ENCODE results near the gene WFIKKN1.
A peak's percentile ranks its signal among the peaks of the same experiment; 100 is the strongest.

WFIKKN1 gene

DNA sequence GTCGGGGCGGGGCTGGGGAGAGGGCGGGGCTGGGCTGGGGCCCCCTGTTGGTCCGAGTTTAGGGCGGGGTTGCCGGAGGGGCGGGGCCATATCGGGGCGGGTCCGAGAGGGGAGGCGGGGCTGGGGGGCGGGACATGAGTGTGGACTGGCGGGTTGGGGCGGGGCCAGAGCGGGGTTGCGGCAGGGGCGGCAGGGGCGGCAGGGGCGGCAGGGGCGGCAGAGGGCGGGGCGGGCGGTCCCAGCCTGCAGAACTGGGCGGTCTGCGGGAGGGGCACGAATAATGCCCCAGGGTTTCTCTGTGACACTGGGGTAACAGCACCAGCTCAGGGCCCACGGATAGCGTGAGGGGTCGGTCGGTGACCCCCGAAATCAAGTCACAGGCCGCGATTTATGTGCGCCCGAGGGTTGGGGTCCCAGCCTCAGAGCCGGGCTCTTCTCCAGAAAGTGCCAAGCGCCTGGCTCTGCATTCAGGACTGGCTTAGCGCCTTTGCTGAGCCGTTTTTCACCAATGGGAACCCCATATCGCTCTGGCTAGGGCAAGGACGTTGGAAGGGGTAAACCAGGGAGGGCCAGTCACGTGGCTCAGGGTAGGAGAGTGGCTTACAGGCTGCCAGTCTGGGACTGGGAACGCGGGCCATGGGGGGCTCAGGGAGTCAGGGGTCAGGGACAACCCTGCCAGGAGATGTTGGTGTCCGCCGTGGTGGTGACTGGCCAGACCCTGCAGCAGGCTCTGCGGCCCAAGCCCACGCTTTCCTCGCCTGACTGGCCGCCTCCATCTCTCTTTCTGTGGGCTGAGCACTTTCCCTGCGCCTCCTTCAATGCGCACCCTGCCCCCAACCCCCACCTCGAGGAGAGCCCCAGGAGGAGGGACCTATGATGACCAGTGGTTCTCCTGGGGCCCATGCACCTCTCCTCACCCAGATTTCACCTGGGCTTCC, 6.6 kb downstream of the WFIKKN1 start (continued):
- TF ChIP-seq, protein P1, sequence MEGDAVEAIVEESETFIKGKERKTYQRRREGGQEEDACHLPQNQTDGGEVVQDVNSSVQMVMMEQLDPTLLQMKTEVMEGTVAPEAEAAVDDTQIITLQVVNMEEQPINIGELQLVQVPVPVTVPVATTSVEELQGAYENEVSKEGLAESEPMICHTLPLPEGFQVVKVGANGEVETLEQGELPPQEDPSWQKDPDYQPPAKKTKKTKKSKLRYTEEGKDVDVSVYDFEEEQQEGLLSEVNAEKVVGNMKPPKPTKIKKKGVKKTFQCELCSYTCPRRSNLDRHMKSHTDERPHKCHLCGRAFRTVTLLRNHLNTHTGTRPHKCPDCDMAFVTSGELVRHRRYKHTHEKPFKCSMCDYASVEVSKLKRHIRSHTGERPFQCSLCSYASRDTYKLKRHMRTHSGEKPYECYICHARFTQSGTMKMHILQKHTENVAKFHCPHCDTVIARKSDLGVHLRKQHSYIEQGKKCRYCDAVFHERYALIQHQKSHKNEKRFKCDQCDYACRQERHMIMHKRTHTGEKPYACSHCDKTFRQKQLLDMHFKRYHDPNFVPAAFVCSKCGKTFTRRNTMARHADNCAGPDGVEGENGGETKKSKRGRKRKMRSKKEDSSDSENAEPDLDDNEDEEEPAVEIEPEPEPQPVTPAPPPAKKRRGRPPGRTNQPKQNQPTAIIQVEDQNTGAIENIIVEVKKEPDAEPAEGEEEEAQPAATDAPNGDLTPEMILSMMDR (tag by site-specific recombination; IDR thresholded peaks at IDR 0.05) = no peak
- TF ChIP-seq, protein P2, sequence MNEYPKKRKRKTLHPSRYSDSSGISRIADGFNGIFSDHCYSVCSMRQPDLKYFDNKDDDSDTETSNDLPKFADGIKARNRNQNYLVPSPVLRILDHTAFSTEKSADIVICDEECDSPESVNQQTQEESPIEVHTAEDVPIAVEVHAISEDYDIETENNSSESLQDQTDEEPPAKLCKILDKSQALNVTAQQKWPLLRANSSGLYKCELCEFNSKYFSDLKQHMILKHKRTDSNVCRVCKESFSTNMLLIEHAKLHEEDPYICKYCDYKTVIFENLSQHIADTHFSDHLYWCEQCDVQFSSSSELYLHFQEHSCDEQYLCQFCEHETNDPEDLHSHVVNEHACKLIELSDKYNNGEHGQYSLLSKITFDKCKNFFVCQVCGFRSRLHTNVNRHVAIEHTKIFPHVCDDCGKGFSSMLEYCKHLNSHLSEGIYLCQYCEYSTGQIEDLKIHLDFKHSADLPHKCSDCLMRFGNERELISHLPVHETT (tag by site-specific recombination; IDR thresholded peaks at IDR 0.05) = no peak
- TF ChIP-seq, protein P3, sequence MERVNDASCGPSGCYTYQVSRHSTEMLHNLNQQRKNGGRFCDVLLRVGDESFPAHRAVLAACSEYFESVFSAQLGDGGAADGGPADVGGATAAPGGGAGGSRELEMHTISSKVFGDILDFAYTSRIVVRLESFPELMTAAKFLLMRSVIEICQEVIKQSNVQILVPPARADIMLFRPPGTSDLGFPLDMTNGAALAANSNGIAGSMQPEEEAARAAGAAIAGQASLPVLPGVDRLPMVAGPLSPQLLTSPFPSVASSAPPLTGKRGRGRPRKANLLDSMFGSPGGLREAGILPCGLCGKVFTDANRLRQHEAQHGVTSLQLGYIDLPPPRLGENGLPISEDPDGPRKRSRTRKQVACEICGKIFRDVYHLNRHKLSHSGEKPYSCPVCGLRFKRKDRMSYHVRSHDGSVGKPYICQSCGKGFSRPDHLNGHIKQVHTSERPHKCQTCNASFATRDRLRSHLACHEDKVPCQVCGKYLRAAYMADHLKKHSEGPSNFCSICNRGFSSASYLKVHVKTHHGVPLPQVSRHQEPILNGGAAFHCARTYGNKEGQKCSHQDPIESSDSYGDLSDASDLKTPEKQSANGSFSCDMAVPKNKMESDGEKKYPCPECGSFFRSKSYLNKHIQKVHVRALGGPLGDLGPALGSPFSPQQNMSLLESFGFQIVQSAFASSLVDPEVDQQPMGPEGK (tag by site-specific recombination; IDR thresholded peaks at IDR 0.05) = peak; percentile 23; the same call in 1 of the 2 replicates
- TF ChIP-seq, protein P4, sequence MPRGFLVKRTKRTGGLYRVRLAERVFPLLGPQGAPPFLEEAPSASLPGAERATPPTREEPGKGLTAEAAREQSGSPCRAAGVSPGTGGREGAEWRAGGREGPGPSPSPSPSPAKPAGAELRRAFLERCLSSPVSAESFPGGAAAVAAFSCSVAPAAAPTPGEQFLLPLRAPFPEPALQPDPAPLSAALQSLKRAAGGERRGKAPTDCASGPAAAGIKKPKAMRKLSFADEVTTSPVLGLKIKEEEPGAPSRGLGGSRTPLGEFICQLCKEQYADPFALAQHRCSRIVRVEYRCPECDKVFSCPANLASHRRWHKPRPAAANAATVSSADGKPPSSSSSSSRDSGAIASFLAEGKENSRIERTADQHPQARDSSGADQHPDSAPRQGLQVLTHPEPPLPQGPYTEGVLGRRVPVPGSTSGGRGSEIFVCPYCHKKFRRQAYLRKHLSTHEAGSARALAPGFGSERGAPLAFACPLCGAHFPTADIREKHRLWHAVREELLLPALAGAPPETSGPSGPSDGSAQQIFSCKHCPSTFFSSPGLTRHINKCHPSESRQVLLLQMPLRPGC (tag by site-specific recombination; IDR thresholded peaks at IDR 0.05) = no peak
- TF ChIP-seq ZNF514 (tag by site-specific recombination; IDR thresholded peaks at IDR 0.05) (no peak), ZNF239 (tag by site-specific recombination; IDR thresholded peaks at IDR 0.05) (no peak), ZNF558 (tag by site-specific recombination; IDR thresholded peaks at IDR 0.05) (no peak), ZXDB (tag by site-specific recombination; IDR thresholded peaks at IDR 0.05) (peak; percentile 95), EGR2 (tag by site-specific recombination; IDR thresholded peaks at IDR 0.05; ENCODE audit: low read depth) (0 out of 2 replicates have a peak, but pooled peaks have one; percentile 20), SP7 (tag by site-specific recombination; IDR thresholded peaks at IDR 0.05) (0 out of 2 replicates have a peak, but pooled peaks have one; percentile 4), SP2 (tag by site-specific recombination; IDR thresholded peaks at IDR 0.05) (0 out of 2 replicates have a peak, but pooled peaks have one; percentile 4), OSR2 (tag by site-specific recombination; IDR thresholded peaks at IDR 0.05) (no peak), ZNF350 (tag by site-specific recombination; IDR thresholded peaks at IDR 0.05) (no peak), RBAK (tag by site-specific recombination; IDR thresholded peaks at IDR 0.05) (no peak), ZBTB21 (tag by site-specific recombination; IDR thresholded peaks at IDR 0.05) (no peak), PRDM1 (tag by site-specific recombination; IDR thresholded peaks at IDR 0.05) (0 out of 2 replicates have a peak, but pooled peaks have one; percentile 16)
- TF ChIP-seq, protein P5, sequence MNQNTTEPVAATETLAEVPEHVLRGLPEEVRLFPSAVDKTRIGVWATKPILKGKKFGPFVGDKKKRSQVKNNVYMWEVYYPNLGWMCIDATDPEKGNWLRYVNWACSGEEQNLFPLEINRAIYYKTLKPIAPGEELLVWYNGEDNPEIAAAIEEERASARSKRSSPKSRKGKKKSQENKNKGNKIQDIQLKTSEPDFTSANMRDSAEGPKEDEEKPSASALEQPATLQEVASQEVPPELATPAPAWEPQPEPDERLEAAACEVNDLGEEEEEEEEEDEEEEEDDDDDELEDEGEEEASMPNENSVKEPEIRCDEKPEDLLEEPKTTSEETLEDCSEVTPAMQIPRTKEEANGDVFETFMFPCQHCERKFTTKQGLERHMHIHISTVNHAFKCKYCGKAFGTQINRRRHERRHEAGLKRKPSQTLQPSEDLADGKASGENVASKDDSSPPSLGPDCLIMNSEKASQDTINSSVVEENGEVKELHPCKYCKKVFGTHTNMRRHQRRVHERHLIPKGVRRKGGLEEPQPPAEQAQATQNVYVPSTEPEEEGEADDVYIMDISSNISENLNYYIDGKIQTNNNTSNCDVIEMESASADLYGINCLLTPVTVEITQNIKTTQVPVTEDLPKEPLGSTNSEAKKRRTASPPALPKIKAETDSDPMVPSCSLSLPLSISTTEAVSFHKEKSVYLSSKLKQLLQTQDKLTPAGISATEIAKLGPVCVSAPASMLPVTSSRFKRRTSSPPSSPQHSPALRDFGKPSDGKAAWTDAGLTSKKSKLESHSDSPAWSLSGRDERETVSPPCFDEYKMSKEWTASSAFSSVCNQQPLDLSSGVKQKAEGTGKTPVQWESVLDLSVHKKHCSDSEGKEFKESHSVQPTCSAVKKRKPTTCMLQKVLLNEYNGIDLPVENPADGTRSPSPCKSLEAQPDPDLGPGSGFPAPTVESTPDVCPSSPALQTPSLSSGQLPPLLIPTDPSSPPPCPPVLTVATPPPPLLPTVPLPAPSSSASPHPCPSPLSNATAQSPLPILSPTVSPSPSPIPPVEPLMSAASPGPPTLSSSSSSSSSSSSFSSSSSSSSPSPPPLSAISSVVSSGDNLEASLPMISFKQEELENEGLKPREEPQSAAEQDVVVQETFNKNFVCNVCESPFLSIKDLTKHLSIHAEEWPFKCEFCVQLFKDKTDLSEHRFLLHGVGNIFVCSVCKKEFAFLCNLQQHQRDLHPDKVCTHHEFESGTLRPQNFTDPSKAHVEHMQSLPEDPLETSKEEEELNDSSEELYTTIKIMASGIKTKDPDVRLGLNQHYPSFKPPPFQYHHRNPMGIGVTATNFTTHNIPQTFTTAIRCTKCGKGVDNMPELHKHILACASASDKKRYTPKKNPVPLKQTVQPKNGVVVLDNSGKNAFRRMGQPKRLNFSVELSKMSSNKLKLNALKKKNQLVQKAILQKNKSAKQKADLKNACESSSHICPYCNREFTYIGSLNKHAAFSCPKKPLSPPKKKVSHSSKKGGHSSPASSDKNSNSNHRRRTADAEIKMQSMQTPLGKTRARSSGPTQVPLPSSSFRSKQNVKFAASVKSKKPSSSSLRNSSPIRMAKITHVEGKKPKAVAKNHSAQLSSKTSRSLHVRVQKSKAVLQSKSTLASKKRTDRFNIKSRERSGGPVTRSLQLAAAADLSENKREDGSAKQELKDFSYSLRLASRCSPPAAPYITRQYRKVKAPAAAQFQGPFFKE (tag by site-specific recombination; IDR thresholded peaks at IDR 0.05; ENCODE audit: borderline replicate concordance) = no peak
- TF ChIP-seq, protein P6, sequence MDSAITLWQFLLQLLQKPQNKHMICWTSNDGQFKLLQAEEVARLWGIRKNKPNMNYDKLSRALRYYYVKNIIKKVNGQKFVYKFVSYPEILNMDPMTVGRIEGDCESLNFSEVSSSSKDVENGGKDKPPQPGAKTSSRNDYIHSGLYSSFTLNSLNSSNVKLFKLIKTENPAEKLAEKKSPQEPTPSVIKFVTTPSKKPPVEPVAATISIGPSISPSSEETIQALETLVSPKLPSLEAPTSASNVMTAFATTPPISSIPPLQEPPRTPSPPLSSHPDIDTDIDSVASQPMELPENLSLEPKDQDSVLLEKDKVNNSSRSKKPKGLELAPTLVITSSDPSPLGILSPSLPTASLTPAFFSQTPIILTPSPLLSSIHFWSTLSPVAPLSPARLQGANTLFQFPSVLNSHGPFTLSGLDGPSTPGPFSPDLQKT (IDR thresholded peaks at IDR 0.05; ENCODE audit: borderline replicate concordance, low read depth, low read length) = no peak
- TF ChIP-seq, protein P7, sequence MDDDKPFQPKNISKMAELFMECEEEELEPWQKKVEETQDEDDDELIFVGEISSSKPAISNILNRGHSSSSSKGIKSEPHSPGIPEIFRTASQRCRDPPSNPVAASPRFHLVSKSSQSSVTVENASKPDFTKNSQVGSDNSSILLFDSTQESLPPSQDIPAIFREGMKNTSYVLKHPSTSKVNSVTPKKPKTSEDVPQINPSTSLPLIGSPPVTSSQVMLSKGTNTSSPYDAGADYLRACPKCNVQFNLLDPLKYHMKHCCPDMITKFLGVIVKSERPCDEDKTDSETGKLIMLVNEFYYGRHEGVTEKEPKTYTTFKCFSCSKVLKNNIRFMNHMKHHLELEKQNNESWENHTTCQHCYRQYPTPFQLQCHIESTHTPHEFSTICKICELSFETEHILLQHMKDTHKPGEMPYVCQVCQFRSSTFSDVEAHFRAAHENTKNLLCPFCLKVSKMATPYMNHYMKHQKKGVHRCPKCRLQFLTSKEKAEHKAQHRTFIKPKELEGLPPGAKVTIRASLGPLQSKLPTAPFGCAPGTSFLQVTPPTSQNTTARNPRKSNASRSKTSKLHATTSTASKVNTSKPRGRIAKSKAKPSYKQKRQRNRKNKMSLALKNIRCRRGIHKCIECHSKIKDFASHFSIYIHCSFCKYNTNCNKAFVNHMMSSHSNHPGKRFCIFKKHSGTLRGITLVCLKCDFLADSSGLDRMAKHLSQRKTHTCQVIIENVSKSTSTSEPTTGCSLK (tag by site-specific recombination; IDR thresholded peaks at IDR 0.05) = no peak
- TF ChIP-seq, protein P8, sequence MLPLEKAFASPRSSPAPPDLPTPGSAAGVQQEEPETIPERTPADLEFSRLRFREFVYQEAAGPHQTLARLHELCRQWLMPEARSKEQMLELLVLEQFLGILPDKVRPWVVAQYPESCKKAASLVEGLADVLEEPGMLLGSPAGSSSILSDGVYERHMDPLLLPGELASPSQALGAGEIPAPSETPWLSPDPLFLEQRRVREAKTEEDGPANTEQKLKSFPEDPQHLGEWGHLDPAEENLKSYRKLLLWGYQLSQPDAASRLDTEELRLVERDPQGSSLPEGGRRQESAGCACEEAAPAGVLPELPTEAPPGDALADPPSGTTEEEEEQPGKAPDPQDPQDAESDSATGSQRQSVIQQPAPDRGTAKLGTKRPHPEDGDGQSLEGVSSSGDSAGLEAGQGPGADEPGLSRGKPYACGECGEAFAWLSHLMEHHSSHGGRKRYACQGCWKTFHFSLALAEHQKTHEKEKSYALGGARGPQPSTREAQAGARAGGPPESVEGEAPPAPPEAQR (tag by site-specific recombination; IDR thresholded peaks at IDR 0.05) = no peak

All from HEK293 (cell line).